CD14-positive monocyte (primary cell): ENCODE results near the gene STRBP. TPM values are rescaled to one million over a fixed set of nuclear protein-coding genes. Genes with fewer than 3 reads are reported as not detected.

ENCODE experiments used
- DNase-seq, 3 donors: peaks; one replicate each; pipeline ENCODE4 v3.0.0-alpha.2; 2011 to 2022
- H2AFZ ChIP-seq: 2 replicates; pipeline ENCODE4 v1.6.0; 2012; ENCODE audit warnings: mild to moderate bottlenecking, low read depth, low read length, inconsistent platforms; ENCODE audit not compliant: insufficient read depth, poor library complexity, severe bottlenecking
- H3K27ac ChIP-seq, 2 donors: 1 replicate in 1 of 2; 2 replicates in 1 of 2; pipeline ENCODE4 v1.5.1; 2012 to 2013; ENCODE audit warnings: low read length in 2 of 2, control low read depth in 1 of 2, inconsistent platforms in 1 of 2, low read depth in 1 of 2, mild to moderate bottlenecking in 1 of 2
- H3K27me3 ChIP-seq, 2 donors: one replicate each; pipeline versions ENCODE4 v1.6.0 to v1.6.1; 2011 to 2013; ENCODE audit warnings: low read length in 2 of 2; ENCODE audit not compliant: control insufficient read depth in 2 of 2, insufficient read depth in 2 of 2
- H3K36me3 ChIP-seq, 2 donors: replicated peaks in 1 of 2; 1 replicate in 1 of 2; 2 replicates in 1 of 2; pipeline versions ENCODE4 v1.5.1 to v1.6.1; 2012 to 2013; ENCODE audit warnings: low read length in 2 of 2, control low read depth in 1 of 2, inconsistent platforms in 1 of 2, mild to moderate bottlenecking in 1 of 2; ENCODE audit not compliant: insufficient read depth in 2 of 2, control insufficient read depth in 1 of 2
- H3K4me1 ChIP-seq, 2 donors: 1 replicate in 1 of 2; 2 replicates in 1 of 2; pipeline versions ENCODE4 v1.5.1 to v1.6.1; 2012 to 2013; ENCODE audit warnings: low read length in 2 of 2, control low read depth in 1 of 2, inconsistent platforms in 1 of 2, mild to moderate bottlenecking in 1 of 2, moderate library complexity in 1 of 2; ENCODE audit not compliant: insufficient read depth in 2 of 2, control insufficient read depth in 1 of 2
- H3K4me2 ChIP-seq: replicated peaks from 2 replicates; pipeline ENCODE3; 2012; ENCODE audit warnings: low read length, moderate library complexity, mild to moderate bottlenecking; ENCODE audit not compliant: poor library complexity, severe bottlenecking; ENCODE audit errors: extremely low read depth
- H3K4me3 ChIP-seq, 3 experiments: fragments of 200-600 bp in 1 of 3; sonication (generic) in 1 of 3; replicated peaks in 1 of 3; 1 replicate in 2 of 3; 2 replicates in 1 of 3; pipeline ENCODE4 v1.5.1; 2011 to 2013; ENCODE audit warnings: low read length in 3 of 3, mild to moderate bottlenecking in 3 of 3, control low read depth in 2 of 3, low read depth in 2 of 3, inconsistent platforms in 1 of 3, moderate library complexity in 1 of 3
- H3K79me2 ChIP-seq: 2 replicates; pipeline ENCODE4 v1.6.0; 2012; ENCODE audit warnings: mild to moderate bottlenecking, control low read depth, inconsistent platforms, low read length, moderate library complexity; ENCODE audit not compliant: insufficient read depth
- H3K9ac ChIP-seq: 2 replicates; pipeline ENCODE4 v1.6.0; 2017; ENCODE audit warnings: low read length, mild to moderate bottlenecking; ENCODE audit not compliant: insufficient read depth, poor library complexity, severe bottlenecking
- H3K9me3 ChIP-seq, 2 donors: replicated peaks in 1 of 2; 1 replicate in 1 of 2; 2 replicates in 1 of 2; pipeline versions ENCODE4 v1.5.1 to v1.6.1; 2012 to 2013; ENCODE audit warnings: low read length in 2 of 2, control low read depth in 1 of 2; ENCODE audit not compliant: control insufficient read depth in 1 of 2, insufficient read depth in 1 of 2
- H4K20me1 ChIP-seq: 2 replicates; pipeline ENCODE4 v1.6.0; 2012; ENCODE audit warnings: mild to moderate bottlenecking, low read length, control low read depth, moderate library complexity; ENCODE audit not compliant: insufficient read depth
- H3K27ac Mint-ChIP-seq, 7 donors: one replicate each; pipeline ENCODE4 v1.8.0; 2020; ENCODE audit warnings: mild to moderate bottlenecking in 7 of 7, mixed read lengths in 7 of 7, moderate library complexity in 6 of 7, inconsistent platforms in 2 of 7
- H3K27me3 Mint-ChIP-seq, 3 donors: one replicate each; pipeline ENCODE4 v1.8.0; 2021 to 2022; ENCODE audit warnings: low read depth in 3 of 3, mild to moderate bottlenecking in 3 of 3, mixed read lengths in 3 of 3, moderate library complexity in 3 of 3, inconsistent platforms in 1 of 3
- H3K36me3 Mint-ChIP-seq, 2 donors: one replicate each; pipeline ENCODE4 v1.8.0; 2020; ENCODE audit warnings: mixed read lengths in 2 of 2, inconsistent platforms in 1 of 2, mild to moderate bottlenecking in 1 of 2
- H3K4me1 Mint-ChIP-seq: one replicate; pipeline ENCODE4 v1.8.0; 2020; ENCODE audit warnings: mild to moderate bottlenecking, mixed read lengths
- H3K4me3 Mint-ChIP-seq, 2 donors: one replicate each; pipeline ENCODE4 v1.8.0; 2020; ENCODE audit warnings: mild to moderate bottlenecking in 2 of 2, mixed read lengths in 2 of 2, moderate library complexity in 1 of 2
- H3K9me3 Mint-ChIP-seq, 7 donors: one replicate each; pipeline ENCODE4 v1.8.0; 2020 to 2022; ENCODE audit warnings: mixed read lengths in 7 of 7, mild to moderate bottlenecking in 6 of 7, moderate library complexity in 6 of 7, inconsistent platforms in 2 of 7
- CTCF ChIP-seq: fragments of 200-600 bp; IDR thresholded peaks from one replicate; pipeline ENCODE4 v1.8.0; 2022; ENCODE audit warnings: antibody characterized with exemption, mild to moderate bottlenecking
- WGBS: methylation state at CpG from one replicate; pipeline ENCODE4 v1.1.5; 2013; ENCODE audit warnings: missing lambda C conversion rate; ENCODE audit not compliant: insufficient coverage; 5-methylcytosine and 5-hydroxymethylcytosine counted together
- intact Hi-C, 2 donors: fragments of 100-400 bp; cut with micrococcal nuclease; formaldehyde crosslinking; loops; one replicate each; pipeline versions ENCODE4 v1.15.0 to v1.15.1; 2023
- polyA plus RNA-seq, 3 donors: library from polyadenylated mRNA; depleted of rRNA in 1 of 3; unstranded in 2 of 3; stranded (reverse) in 1 of 3; fragments of 300-500 nt in 2 of 3; fragments of >200 nt in 1 of 3; fragmentation: Illumina TruSeq in 2 of 3; gene quantifications; 1 replicate in 2 of 3; 2 replicates in 1 of 3; pipeline ENCODE4 v1.2.3, GENCODE V29; 2012 to 2021

Gene STRBP
- polyA plus RNA-seq, 3 donors: 0.97 to 1.9 (median 1.9) TPM

- intact Hi-C loops: no loop called here
- H3K4me3 Mint-ChIP-seq: no peak overlapping the region
- H3K9me3 Mint-ChIP-seq: no peaks in the 10 kb centered on the region
- Histone ChIP-seq H3K27me3 (no peaks in the 10 kb centered on the region), H3K79me2 (no peaks in the 10 kb centered on the region), H3K4me1 (no peaks in the 10 kb centered on the region), H3K9ac (no peak overlapping the region), H3K4me3 (no peak overlapping the region), H3K27ac (no peak overlapping the region), H2AFZ (no peak overlapping the region), H4K20me1 (no peaks in the 10 kb centered on the region), H3K9me3 (no peaks in the 10 kb centered on the region), H3K4me2 (no peak overlapping the region), H3K36me3 (no peaks in the 10 kb centered on the region)
- DNase-seq: no peak
- no peak overlapping the region for H3K27ac Mint-ChIP-seq
- TF ChIP-seq CTCF: no peak
- H3K36me3 Mint-ChIP-seq: peaks cover 0 to 2% of the 10 kb centered on the region in 2 donors
- no peaks in the 10 kb centered on the region for H3K4me1 Mint-ChIP-seq
- H3K27me3 Mint-ChIP-seq: peaks cover 0 to 1% (median 0%) of the 10 kb centered on the region in 3 donors
- WGBS: no CpG with 5 or more reads among the region's 2 CpGs
These were observed 48.3 kb downstream of the STRBP start for GRCh38 chr9:123220127-123220526.

- Histone ChIP-seq H3K4me3 (no peak overlapping the region), H4K20me1 (no peaks in the 10 kb centered on the region), H3K36me3 (no peaks in the 10 kb centered on the region), H3K4me2 (no peak overlapping the region), H3K9me3 (no peaks in the 10 kb centered on the region), H3K27me3 (no peaks in the 10 kb centered on the region), H3K9ac (no peak overlapping the region), H3K79me2 (no peaks in the 10 kb centered on the region), H2AFZ (no peak overlapping the region), H3K27ac (no peak overlapping the region), H3K4me1 (no peaks in the 10 kb centered on the region)
- H3K27me3 Mint-ChIP-seq: peaks cover 0 to 1% (median 0%) of the 10 kb centered on the region in 3 donors
- no peak for DNase-seq
- no peaks in the 10 kb centered on the region for H3K4me1 Mint-ChIP-seq
- intact Hi-C loops: no loop called here
- no peaks in the 10 kb centered on the region for H3K9me3 Mint-ChIP-seq
- no peak for TF ChIP-seq CTCF
- H3K4me3 Mint-ChIP-seq: no peak overlapping the region
- H3K27ac Mint-ChIP-seq: no peak overlapping the region
- H3K36me3 Mint-ChIP-seq: peaks cover 0 to 2% of the 10 kb centered on the region in 2 donors
- 38% methylated on average over 1 of the region's 3 CpGs for WGBS
These were observed 49.6 kb downstream of the STRBP start for GRCh38 chr9:123218831-123219230.
